SK-N-SH treated with all-trans-retinoic acid at 6 μM for 48 hours (cell line): Measurements from ENCODE around the gene MESP1.

Source experiments
- ATAC-seq: fragments of 200-7000 bp; cut with Tn5 transposase; 3 replicates; pipeline ENCODE4 v1.9.1; 2020; ENCODE audit warnings: mild to moderate bottlenecking, moderate library complexity
- ARNTL ChIP-seq: fragments of 450-650 bp; formaldehyde crosslinking; IDR thresholded peaks from 2 replicates; pipeline ENCODE4 v1.5.0; 2020; ENCODE audit warnings: low read depth, mild to moderate bottlenecking, moderate library complexity, borderline replicate concordance
- BACH2 ChIP-seq: fragments of 250-450 bp; sonication (Bioruptor Pico); IDR thresholded peaks from 2 replicates; pipeline ENCODE4 v1.9.0; 2021; ENCODE audit warnings: mild to moderate bottlenecking, borderline replicate concordance
- CSDC2 ChIP-seq: fragments of 250-450 bp; sonication (Bioruptor Pico); IDR thresholded peaks from 2 replicates; pipeline ENCODE4 v1.5.0; 2020; ENCODE audit warnings: mild to moderate bottlenecking, moderate library complexity
- CSRNP3 ChIP-seq: fragments of 250-450 bp; sonication (Bioruptor Pico); IDR thresholded peaks from 2 replicates; pipeline ENCODE4 v1.5.1; 2021; ENCODE audit warnings: mild to moderate bottlenecking, moderate library complexity
- GLIS3 ChIP-seq: fragments of 250-450 bp; sonication (Bioruptor Pico); IDR thresholded peaks from 2 replicates; pipeline ENCODE4 v1.5.0; 2020; ENCODE audit warnings: mild to moderate bottlenecking, moderate library complexity
- ISL1 ChIP-seq: fragments of 250-450 bp; sonication (Bioruptor Pico); IDR thresholded peaks from 2 replicates; pipeline ENCODE4 v2.1.2; 2022; ENCODE audit warnings: mild to moderate bottlenecking, moderate library complexity
- POU6F1 ChIP-seq: fragments of 250-450 bp; sonication (Bioruptor Pico); IDR thresholded peaks from 2 replicates; pipeline ENCODE4 v1.8.0; 2021; ENCODE audit warnings: low read depth, mild to moderate bottlenecking, moderate library complexity, borderline replicate concordance
- RARB ChIP-seq: fragments of 250-450 bp; sonication (Bioruptor Pico); IDR thresholded peaks from 2 replicates; pipeline ENCODE4 v1.8.0; 2021; ENCODE audit warnings: mild to moderate bottlenecking, moderate library complexity
- SNAI2 ChIP-seq: fragments of 250-450 bp; sonication (Bioruptor Pico); IDR thresholded peaks from 2 replicates; pipeline ENCODE4 v1.5.0; 2020; ENCODE audit warnings: mild to moderate bottlenecking, moderate library complexity
- TSHZ2 ChIP-seq: fragments of 250-450 bp; sonication (Bioruptor Pico); IDR thresholded peaks from 2 replicates; pipeline ENCODE4 v1.5.0; 2020; ENCODE audit warnings: mild to moderate bottlenecking, moderate library complexity
- ZC3H10 ChIP-seq: fragments of 250-450 bp; sonication (Bioruptor Pico); IDR thresholded peaks from 2 replicates; pipeline ENCODE4 v1.5.1; 2021; ENCODE audit warnings: mild to moderate bottlenecking, moderate library complexity
- ZFP3 ChIP-seq: fragments of 250-450 bp; sonication (Bioruptor Pico); IDR thresholded peaks from 2 replicates; pipeline ENCODE4 v1.5.0; 2020; ENCODE audit warnings: mild to moderate bottlenecking, moderate library complexity
- ZFP30 ChIP-seq: fragments of 450-650 bp; formaldehyde crosslinking; IDR thresholded peaks from 2 replicates; pipeline ENCODE4 v1.5.0; 2022; ENCODE audit warnings: mild to moderate bottlenecking, moderate library complexity
- ZNF8 ChIP-seq: fragments of 450-650 bp; formaldehyde crosslinking; IDR thresholded peaks from 2 replicates; pipeline ENCODE4 v1.5.0; 2020; ENCODE audit warnings: mild to moderate bottlenecking, moderate library complexity
- TF ChIP-seq, protein P1 (sequence below): fragments of 250-450 bp; sonication (Bioruptor Pico); IDR thresholded peaks from 2 replicates; pipeline ENCODE4 v1.5.1; 2020; ENCODE audit warnings: low read depth, mild to moderate bottlenecking, moderate library complexity

The MESP1 gene

DNA sequence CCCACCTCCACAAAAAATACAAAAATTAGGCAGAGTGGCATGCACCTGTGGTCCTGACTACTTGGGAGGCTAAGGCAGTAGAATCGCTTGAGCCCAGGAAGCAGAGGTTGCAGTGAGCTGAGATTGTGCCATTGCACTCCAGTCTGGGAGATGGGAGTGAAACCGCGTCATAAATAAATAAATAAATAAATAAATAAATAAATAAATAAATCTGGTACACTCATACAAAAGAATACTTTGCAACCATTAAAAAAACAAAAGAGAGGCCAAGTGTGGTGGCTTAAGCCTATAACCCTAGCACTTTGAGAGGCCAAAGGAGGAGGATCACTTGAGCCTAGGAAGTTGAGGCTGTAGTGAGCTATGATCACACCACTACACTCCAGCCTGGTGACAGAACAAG, 28.0 kb downstream of the MESP1 start (continued):
- TF ChIP-seq CSDC2 (CRISPR knock-in tag) = no peak

DNA sequence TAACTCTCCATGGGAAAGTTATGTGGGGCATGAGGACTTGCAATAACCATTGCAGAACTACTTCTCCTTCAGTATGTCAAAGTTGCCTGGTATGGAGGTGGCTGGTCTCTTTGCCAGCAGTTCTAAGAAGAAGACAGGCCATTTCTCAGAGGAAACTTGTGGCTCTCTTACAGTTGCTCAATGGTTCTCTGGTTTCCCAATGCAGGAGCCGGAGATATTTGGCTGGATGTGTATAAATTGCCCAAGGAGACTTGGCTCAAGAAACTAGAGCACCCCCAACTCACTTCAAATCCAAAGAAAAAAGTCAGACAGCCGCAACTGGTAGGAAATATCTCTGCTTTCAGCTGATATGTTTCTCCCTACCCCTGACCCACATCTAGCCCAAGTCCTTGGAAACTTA, 36.3 kb downstream of the MESP1 start:
- TF ChIP-seq, protein P1, sequence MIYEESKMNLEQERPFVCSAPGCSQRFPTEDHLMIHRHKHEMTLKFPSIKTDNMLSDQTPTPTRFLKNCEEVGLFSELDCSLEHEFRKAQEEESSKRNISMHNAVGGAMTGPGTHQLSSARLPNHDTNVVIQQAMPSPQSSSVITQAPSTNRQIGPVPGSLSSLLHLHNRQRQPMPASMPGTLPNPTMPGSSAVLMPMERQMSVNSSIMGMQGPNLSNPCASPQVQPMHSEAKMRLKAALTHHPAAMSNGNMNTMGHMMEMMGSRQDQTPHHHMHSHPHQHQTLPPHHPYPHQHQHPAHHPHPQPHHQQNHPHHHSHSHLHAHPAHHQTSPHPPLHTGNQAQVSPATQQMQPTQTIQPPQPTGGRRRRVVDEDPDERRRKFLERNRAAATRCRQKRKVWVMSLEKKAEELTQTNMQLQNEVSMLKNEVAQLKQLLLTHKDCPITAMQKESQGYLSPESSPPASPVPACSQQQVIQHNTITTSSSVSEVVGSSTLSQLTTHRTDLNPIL = no peak
- TF ChIP-seq ZNF8 = no peak
- TF ChIP-seq CSRNP3 (CRISPR knock-in tag) = no peak
- no peak for TF ChIP-seq ISL1
- no peak for TF ChIP-seq RARB (CRISPR knock-in tag)
- no peak for TF ChIP-seq TSHZ2 (CRISPR knock-in tag)
- TF ChIP-seq GLIS3 (CRISPR knock-in tag) = no peak
- no peak for TF ChIP-seq CSDC2 (CRISPR knock-in tag)
- no peak for TF ChIP-seq BACH2 (CRISPR knock-in tag)
- no peak for TF ChIP-seq ZFP30 (CRISPR knock-in tag)
- no peak for TF ChIP-seq ARNTL (CRISPR knock-in tag)
- no peak for TF ChIP-seq SNAI2 (CRISPR knock-in tag)
- TF ChIP-seq, all 23 proteins: peak for 0

GRCh38 chr15:89707577-89707976, 43.5 kb downstream of the MESP1 start:
- no peak for ATAC-seq
- TF ChIP-seq ZC3H10 (CRISPR knock-in tag) (no peak), ZFP30 (CRISPR knock-in tag) (no peak), ARNTL (CRISPR knock-in tag) (no peak), ZFP3 (CRISPR knock-in tag) (no peak), CSDC2 (CRISPR knock-in tag) (no peak)
- TF ChIP-seq, protein P1 = no peak

More for the DNA sequence above, 36.3 kb downstream of the MESP1 start:
- ATAC-seq = no peak

DNA sequence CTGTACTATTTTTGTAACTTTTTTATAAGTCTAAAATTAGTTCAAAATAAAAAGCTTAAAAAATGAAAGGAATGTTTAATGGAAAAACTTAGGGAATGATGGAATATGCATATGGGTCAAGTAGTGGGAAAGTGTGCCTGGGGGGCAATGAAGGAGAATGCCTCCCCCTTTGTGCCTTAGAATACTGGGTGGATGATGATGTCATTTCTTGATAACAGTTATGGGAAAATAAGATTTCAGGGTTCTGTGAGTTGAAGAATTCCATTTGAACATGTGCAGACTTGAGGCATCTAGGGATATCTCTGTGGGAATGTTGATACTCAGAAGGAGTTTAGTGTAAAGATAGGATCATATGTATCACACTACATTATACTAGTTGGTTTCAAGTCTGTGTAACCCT, 46.6 kb downstream of the MESP1 start:
- no peak for TF ChIP-seq POU6F1 (CRISPR knock-in tag)
- ATAC-seq = no peak
